GM19452 (cell line): Measurements from ENCODE around the gene SNX3.

Experiments
- ATAC-seq: cut with Tn5 transposase; IDR thresholded peaks from one replicate; pipeline ENCODE4 v1.9.1; 2021; ENCODE audit not compliant: unreplicated experiment

SNX3 gene

DNA sequence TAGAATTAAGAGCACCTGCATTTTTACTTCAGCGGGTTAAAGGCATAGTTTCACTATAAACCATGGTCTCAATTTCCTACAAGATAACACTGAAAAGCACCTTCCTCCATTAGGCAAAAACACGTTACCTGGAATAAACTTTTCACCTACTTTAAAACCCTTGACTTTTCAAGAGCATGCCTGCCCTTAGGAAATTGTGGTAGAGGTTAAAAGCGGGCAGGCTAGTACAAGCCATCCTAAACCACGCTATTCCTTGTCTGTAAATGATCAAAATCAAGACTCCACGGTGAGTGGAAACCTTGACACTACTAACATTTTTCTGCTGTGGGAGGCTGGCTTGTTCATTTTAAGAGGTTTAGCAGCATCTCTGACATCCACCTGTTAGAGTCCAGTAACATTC lies 51.1 kb downstream of the SNX3 start:
- no peak for ATAC-seq

DNA sequence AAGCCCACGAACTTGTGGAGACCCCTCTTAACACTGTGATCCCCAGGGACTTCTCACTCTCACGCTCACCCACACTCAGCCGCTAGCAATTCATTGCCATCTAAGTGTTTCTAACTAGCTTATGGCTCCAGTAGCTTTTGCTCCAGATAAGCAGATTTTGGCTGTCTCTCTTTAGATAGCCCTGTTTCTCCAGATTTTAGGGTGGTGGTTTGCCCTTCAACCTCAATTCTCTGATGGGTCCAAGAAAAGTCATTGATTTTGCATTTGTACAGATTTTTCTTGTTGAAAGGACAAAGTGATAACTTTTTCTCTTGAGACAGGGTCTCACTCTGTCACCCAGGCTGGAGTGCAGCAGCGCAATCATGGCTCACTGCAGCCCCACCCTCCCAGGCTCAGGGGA lies 53.8 kb downstream of the SNX3 start:
- no peak for ATAC-seq

DNA sequence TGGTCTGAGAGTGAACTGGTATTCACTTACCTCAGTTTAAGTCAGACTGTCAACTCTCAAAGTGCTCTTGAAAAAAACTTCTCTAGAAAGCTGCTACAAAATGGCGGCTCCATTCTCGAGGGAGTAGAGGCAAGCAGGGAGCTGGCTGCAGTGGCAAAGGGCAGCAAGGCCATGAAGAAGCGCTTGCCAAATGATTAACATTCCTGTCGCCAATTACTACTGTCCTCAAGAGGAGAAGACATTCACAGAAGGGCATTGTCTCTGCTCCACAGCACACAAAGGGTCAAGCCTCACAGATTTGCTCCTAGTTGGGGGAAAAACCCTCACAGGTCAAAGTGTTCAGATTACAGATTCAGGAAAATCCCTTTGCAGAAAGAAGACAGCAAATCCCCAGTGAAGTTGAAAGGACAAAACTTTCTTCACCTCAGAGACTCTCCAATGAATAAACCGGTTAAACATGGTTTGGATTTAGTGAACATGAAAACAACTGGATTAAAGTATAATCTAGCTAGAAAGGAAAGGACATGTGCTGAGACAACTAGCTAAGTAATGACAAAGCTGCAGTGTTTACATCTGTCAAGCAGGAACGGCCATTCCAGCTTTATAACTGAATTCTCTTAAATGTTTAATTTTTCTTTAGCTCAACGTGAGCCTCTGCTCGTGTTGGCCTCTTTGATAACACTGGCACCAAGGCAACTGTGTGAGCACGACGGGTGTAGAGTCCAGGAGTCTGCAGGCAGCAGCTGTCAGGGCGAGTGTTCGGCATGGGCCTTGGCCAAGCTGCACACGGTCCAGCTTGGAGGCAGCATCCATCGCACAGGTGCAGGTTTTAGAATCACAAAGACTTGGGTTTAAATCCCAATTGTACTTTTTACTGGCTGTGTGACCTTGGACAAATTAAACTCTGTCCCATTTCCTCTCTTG lies 57.4 kb downstream of the SNX3 start:
- ATAC-seq, result no peak

DNA sequence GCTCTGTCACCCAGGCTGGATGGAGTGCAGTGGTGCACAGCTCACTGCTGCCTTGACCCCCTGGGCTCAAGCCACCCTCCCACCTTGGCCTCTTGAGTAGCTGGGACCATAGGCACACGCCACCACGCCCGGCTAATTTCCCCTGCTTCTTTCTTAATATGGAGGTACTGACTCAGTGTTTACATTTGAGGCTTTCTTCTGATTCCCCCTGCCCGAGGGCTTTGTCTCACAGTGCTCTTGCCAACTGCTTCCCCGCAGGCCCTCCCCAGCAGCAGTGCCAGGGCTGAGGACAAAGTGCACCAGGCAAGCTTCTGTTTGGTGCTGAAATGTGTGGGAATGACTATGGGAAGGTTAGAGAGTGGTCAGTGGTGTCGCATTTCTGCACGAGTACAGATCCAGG lies 60.2 kb downstream of the SNX3 start:
- no peak for ATAC-seq

DNA sequence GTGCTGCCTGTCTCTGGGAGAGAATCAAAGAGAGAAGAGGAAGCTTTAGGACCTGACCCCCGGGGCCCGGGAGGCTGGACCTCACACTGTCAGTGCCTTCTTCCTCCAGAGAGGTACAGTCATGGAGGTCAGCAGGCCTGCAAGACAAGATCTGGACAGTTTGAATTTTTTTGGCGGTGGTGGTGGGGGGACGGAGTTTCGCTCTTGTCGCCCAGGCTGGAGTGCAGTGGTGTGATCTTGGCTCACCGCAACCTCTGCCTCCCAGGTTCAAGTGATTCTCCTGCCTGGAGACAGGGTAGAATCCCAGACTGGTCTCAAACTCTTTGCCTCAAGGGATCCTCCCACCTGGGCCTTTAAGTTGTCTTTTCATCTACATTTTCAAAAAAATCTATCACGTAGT lies 60.7 kb downstream of the SNX3 start:
- ATAC-seq, result no peak

DNA sequence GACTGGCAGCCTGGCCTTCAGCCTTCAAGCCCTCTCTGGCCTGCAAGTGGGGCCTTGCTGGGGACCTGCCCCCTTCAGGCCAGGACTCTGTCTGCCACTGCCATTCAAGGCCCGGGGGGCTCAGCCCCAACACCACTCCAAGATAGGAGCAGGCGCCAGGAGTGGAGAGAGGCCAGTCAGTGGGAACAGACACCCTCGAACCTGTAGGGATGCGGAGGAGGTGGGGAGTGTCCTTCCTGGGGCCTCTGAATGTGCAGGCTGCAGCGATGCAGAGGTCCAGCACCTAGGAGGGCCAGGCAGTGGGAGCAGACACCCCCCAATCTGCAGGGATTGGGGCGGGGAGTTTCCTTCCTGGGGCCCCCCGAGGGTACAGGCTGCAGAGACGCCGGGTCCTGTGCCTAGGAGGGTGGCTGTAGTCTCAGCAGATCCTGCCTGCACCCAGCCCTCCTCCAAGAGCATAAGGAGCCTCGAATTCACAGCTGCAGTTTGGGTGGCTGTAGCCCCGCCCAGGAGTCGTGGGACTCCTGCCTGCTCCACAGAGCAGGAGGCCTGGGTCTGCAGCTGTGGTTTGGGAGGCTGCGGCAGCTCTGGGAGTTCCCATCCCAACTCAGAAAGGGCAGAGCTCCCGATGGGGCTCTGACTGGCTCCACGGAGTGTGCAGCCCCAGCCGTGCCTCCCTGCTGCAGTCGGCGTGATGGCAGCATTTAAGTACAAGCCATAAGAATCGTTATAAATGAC lies 61.9 kb downstream of the SNX3 start:
- no peak for ATAC-seq

DNA sequence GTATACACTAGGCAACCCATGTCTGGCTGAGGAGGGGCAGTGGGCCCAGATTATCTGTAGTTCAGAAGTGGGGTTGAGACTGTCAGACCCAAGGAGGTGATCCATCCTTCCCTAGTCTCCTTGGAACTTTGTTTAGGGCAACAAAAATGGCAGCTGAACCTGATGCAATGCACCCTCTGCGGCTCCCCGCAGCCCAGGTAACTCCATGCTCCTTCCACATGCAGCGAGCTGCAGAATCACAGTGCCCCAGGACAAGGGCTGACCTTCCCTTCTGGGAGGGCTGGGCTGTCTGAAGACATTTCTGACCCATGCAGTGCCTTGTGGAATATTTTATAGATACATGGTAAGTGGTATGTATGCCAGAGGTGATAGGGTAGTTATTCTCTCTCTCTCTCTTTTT lies 65.6 kb downstream of the SNX3 start:
- no peak for ATAC-seq

DNA sequence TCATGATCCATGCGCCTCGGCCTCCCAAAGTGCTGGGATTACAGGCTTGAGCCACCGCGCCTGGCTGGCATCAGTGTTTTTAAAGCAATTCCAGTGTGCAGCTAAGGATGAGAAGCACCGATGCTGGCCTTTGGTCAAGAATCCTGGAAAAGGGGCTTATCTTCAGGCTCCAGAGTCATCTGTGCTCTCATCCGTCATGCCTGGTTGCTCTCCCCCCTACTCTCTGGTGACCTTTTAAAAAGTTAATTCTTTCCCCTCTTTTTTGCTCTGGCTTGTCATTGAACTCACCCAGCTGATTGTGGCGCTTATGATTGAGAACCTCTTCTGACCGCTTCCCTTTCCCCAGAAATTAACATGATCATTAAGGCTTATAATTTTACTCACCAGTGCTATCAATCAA lies 66.3 kb downstream of the SNX3 start:
- no peak for ATAC-seq

DNA sequence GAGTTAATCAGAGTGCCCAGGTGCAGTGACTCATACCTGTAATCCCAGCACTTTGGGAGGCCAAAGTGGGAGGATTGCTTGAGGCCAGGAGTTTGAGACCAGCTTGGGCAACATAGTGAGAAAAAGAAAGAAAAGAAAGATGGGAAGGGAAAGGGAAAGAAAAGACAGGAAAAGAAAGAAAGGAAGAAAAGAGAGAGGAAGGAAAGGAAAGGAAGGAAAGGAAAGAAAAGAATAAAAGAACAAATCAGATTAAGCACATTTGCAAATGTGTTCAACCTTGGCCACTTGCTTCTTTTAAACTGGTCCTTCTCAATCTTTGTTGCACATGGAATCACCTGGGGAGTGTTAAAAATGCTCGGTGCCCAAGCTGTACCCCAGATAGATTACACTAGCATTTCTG lies 67.0 kb downstream of the SNX3 start:
- no peak for ATAC-seq

DNA sequence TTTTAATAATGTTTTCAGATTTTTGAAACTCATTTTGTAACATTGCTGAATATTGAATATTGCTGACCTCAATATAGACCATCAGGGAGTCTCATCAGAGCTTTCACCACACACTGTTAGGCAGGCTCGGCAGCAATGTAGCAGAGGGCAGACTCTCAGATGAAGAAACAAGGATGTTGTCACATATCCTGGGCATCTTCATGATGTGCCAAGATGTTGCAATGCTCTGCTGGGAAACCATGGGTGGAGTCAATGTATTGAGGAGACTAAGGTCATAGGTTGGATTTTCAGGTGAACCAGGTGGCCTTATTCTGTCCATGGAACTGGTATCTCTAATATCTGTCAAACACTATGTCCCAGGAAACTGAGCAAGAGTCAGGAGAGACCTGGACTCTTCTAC lies 67.7 kb downstream of the SNX3 start:
- no peak for ATAC-seq

DNA sequence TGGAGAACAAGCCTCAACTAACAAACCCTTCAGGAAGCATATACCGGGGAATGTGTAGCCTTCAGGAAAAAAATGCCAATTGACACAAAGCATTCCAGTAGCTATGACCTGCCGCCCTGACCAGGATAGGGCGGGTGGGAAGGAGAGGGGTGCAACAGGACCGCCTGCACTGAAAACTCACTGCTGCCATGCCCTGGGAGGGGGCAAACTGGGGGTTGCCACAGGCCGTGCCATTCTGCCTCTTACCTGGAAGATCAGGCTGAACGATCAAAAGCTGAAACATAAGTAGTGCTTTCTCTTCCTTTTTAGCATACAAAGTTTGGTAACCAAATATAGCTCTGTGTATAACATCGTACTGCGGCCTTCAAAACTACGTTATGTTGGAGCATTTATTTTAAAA lies 73.3 kb downstream of the SNX3 start:
- ATAC-seq, result no peak

DNA sequence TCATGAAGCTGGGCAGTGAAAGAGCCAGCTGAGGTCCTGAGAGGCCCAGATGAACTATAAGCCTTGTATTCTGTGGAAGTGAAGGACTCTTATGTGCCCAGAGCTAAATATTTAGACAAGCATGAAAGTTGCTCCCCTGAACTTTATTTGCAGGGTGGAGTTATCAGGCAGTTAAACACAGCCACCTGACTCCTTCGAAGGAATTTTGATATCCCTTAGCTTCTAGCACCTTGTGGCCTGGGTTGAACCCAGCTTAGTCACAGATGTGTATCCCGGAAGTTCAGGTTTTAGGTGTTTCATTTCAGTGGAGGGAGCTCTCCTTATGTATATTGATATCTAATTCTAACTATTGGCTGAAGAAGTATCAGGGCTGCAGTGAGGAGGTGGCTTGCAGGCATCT lies 74.6 kb downstream of the SNX3 start:
- no peak for ATAC-seq

DNA sequence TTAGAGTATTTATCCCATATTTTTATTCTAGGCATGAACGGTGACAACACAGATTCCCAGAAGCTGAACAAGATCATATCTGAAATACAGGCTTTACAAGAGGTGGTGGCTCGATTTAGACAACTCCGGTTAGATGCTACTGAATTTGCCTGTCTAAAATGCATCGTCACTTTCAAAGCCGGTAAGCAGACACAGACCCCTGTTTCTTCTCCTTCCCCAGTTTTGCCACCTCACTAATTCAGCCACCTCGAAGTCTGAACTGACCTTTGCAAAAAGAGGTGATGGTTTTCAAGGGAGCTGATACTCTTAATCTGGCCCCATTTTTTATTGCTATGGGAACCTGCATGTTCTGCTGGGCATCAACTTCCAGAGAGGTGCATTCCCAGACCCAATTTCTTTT lies 80.1 kb downstream of the SNX3 start:
- no peak for ATAC-seq

DNA sequence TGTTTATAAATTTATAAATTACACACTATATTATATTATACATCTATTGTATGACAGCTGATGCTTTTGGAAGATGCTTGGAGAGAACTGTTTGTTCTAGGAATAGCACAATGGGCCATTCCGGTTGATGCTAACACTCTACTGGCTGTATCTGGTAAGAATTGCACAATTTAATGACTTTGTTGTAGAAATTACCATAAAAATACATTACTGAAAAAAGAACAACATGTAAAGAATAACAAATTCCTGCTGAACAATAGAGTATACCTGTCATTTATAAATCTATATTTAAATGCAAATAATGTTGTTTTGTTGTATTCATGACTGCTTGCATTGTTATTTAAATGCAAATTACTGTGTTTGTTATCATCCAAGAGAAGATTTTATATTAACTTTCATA lies 80.6 kb downstream of the SNX3 start:
- ATAC-seq, result no peak

DNA sequence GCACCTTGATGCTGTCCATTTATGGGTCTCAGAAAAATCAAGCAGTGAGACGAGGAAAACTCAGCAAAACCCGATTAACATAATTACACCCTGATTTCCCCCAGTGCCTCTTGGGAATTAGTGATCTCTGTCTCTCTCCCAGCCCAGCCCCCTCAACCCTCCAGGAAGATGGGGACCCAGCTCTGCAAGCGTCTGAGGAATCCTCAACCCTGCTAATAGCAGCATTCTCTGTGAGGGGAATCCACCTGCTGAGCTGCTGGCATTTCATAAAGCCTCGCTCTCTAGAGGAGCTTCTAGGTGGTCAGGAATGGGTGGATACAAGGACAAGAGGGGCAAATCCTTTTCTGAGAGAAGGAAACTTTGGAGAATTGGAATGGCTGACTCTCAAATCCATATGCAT lies 81.1 kb downstream of the SNX3 start:
- ATAC-seq, result no peak

DNA sequence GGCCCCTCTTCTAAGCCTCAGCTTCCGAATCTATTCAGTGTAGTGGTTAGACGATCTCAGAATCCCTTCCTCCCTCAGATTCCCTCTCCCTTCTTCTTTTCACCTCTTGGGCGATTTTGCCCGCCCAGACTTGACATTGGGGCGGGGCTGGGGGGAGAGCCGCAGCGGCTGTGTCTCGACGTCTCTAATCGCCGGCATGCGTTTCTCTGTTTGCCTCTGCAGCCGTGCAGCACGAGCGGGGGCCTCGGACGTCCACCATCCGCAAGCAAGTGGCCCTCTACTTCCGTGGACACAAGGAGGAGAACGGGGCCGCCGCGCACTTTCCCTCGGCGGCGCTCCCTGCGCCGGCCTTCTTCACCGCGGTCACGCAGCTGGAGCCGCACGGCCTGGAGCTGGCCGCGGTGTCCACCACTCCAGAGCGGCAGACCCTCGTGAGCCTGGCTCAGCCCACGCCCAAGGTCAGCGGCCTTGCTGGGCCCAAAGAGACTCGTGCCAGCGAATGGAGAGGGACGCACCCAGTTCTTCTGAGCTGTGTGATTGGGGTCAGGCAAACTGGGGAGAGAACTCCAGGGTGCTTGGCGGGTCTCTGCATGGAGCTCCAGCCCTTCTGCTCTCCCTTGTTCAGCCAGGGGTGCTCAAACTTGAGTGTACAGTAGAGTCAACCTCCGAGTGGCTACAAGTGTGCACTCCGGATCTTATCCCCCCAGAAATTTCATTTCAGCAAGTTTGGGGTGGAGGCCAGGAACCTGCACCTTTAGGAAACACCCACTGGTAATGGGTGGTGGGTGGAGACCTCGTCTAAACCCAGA lies 84.4 kb downstream of the SNX3 start:
- no peak for ATAC-seq

DNA sequence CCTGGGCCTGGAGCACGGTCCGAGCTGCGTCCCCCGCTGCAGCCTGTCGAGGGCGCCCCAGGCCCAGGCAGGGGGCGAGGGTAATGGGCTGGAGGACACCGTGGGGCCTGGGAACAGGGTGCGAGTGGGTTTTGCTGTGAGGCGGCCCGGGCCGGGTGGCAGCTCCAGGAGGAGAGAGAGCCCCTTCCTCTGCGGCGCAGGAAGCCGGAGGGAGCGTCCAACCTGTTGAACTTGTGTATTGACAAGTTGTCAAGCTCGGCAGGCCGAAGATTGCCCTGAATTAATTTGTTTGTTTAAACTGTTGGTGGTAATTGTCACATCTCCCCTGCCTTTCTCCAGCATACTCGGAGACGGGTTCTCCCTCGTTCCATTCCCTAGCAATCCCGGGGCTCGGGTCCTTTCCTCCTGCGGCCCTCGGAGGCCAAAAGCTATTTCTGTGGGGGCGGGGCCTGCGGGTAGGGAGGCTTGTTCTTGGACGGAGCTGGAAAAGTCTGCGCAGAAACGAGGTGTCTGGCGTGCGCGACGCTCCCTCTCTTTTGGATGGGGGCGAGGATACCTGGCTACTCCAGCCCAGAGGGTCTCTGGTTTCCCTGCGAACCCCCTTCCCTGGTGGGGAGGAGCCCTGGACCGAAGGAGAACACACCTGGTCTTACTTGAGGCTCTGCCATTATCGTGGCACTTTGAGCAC lies 85.1 kb downstream of the SNX3 start:
- ATAC-seq, result no peak

DNA sequence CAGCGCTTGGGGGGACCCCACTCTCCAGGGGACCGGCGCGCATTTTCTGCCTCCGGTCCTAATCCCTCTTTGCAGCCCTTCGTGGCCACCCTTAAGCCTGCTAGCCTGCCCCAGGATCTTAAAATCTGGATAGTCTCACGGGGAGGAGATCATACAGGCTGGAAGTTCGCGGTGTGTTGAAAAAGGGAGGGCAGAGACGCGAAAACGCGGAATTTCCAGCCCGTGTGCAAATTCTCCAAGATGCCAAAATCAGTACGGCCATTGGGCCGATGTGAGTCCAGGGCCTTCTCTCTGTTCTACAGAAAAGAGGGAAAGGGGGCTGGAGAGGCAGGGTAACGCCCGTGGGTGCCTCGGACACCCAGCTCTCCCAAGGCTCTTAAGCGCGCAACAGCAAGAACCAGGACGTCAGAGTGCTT lies 85.7 kb downstream of the SNX3 start:
- ATAC-seq, result no peak

DNA sequence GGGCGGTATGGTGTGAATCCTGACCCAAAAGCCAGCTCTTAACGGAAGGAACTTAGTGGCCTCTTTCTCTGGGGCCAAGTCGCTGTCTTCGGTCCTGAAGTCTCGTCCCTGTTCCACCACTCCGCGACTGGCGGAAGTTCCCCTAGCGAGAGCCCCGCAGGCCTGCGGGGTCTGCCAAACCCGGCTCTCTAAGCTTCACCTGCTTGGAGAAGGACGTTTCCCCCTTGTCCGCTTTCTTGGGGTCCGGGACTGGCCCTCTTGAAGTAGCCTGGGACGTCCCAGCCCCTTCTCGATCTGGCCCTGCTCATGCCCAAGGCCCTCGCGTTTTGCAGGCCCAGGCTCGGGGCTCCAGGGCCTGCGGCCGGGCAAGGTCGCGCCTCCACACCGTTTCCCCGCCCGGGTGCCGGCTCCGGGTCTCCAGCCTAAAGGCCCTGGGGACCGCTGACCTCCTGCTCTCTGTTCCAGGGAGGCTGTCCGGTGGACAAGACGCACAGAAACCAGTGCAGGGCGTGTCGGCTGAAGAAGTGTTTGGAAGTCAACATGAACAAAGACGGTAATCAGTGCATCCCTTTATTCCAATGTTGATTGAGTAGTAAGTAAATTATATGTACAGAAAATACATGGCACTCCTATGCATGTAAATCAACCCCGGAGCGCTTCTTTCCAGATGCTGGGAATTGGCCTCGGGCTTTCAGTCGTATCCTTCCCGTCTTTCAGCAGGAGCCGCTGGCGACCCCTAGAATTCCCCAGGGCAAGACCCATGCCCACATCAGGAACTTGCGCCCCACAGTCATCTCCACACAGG lies 86.3 kb downstream of the SNX3 start:
- ATAC-seq, result no peak

DNA sequence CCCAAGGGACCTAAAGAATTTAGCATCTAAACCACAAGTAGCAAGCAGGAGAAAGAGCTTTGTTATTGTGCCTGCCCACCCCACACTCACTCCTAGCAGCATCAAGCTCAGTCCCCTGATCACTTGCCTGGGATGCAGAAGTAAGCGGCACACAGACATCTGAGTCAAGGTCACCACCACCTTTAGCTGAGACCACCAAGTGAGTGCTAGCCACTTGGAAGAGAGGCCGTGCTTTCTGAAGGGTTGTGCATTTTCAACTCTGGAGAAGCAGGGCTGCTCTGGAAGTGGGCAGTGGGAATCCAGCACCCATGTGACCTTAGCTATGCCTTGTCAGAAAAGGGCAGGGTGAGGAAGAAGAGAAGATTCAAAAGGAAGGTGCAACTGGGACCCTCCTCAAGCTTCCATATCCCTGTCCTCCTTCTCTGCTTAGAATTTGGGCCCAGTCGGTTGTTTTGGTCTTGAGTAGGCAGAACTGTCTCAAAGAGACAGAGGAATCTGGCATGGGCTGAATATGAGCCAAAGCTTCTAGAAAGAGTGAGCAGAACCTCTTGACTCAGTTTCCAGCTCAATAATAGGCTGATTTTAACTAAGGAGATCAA lies 88.8 kb downstream of the SNX3 start:
- no peak for ATAC-seq
